Liver (tissue), 9 donors: ENCODE measurements around the gene SHOX. TPM values are rescaled to one million over a fixed set of nuclear protein-coding genes. Genes with fewer than 3 reads are reported as not detected.
"Not testable (repeated sequence)": the region's sequence is repeated elsewhere in the genome, so short reads cannot be mapped to it uniquely, and the experiment has no call there.

ENCODE experiments used
- DNase-seq: peaks from one replicate; pipeline ENCODE4 v3.0.0-alpha.2; 2017; ENCODE audit warnings: low spot score
- H3K27ac ChIP-seq, 2 donors: one replicate each; pipeline ENCODE4 v1.7.0; 2013; ENCODE audit warnings: inconsistent platforms in 2 of 2, low read length in 2 of 2, control low read depth in 1 of 2, low read depth in 1 of 2, mild to moderate bottlenecking in 1 of 2
- H3K27me3 ChIP-seq, 4 donors: one replicate each; pipeline versions ENCODE4 v1.6.1 to v1.7.0; 2013; ENCODE audit warnings: low read length in 3 of 4, inconsistent platforms in 1 of 4, mild to moderate bottlenecking in 1 of 4, moderate library complexity in 1 of 4; ENCODE audit not compliant: control insufficient read depth in 4 of 4, insufficient read depth in 4 of 4
- H3K36me3 ChIP-seq, 4 donors: one replicate each; pipeline versions ENCODE4 v1.6.1 to v1.7.0; 2013; ENCODE audit warnings: low read length in 3 of 4, mild to moderate bottlenecking in 3 of 4, low read depth in 1 of 4, moderate library complexity in 1 of 4; ENCODE audit not compliant: control insufficient read depth in 4 of 4, insufficient read depth in 3 of 4
- H3K4me1 ChIP-seq, 4 donors: one replicate each; pipeline versions ENCODE4 v1.6.1 to v1.7.0; 2013; ENCODE audit warnings: low read length in 3 of 4, mild to moderate bottlenecking in 3 of 4, moderate library complexity in 1 of 4; ENCODE audit not compliant: control insufficient read depth in 4 of 4, insufficient read depth in 4 of 4
- H3K4me3 ChIP-seq, 3 donors: one replicate each; pipeline versions ENCODE4 v1.6.1 to v1.7.0; 2013; ENCODE audit warnings: low read length in 3 of 3, control low read depth in 1 of 3, low read depth in 1 of 3, mild to moderate bottlenecking in 1 of 3
- H3K9ac ChIP-seq, 2 donors: one replicate each; pipeline ENCODE4 v1.7.0; 2013; ENCODE audit warnings: low read length in 2 of 2, mild to moderate bottlenecking in 2 of 2, moderate library complexity in 2 of 2, control low read depth in 1 of 2, low read depth in 1 of 2
- H3K9me3 ChIP-seq, 4 donors: one replicate each; pipeline versions ENCODE4 v1.6.1 to v1.7.0; 2013; ENCODE audit warnings: low read length in 3 of 4; ENCODE audit not compliant: control insufficient read depth in 4 of 4
- CTCF ChIP-seq: fragments of 150-350 bp; IDR thresholded peaks from 2 replicates; pipeline ENCODE4 v1.5.1; 2017; ENCODE audit warnings: improper control_type of control experiment, low read depth, low read length; ENCODE audit not compliant: missing input control
- EGR1 ChIP-seq, 2 donors: IDR thresholded peaks; 2 replicates each; pipeline ENCODE4 v1.6.1; 2016 to 2018; ENCODE audit warnings: antibody characterized with exemption in 2 of 2, low read depth in 2 of 2
- FOXA1 ChIP-seq: IDR thresholded peaks from 2 replicates; pipeline ENCODE4 v1.6.1; 2016; ENCODE audit warnings: antibody characterized with exemption
- FOXA2 ChIP-seq: IDR thresholded peaks from 2 replicates; pipeline ENCODE4 v1.6.1; 2016; ENCODE audit warnings: antibody characterized with exemption
- HNF4A ChIP-seq, 2 donors: conservative IDR thresholded peaks; 2 replicates each; pipeline ENCODE4 v1.6.1; 2016; ENCODE audit warnings: antibody characterized with exemption in 2 of 2, mild to moderate bottlenecking in 2 of 2
- JUND ChIP-seq, 2 donors: IDR thresholded peaks; 2 replicates each; pipeline ENCODE4 v1.6.1; 2016; ENCODE audit warnings: antibody characterized with exemption in 2 of 2
- NR2F2 ChIP-seq: IDR thresholded peaks from 2 replicates; pipeline ENCODE4 v1.6.1; 2016; ENCODE audit warnings: antibody characterized with exemption
- REST ChIP-seq: IDR thresholded peaks from 2 replicates; pipeline ENCODE4 v1.6.1; 2016; ENCODE audit warnings: antibody characterized with exemption, mild to moderate bottlenecking
- RXRA ChIP-seq, 2 donors: IDR thresholded peaks; 2 replicates each; pipeline ENCODE4 v1.6.1; 2017 to 2018; ENCODE audit warnings: antibody characterized with exemption in 2 of 2, mild to moderate bottlenecking in 1 of 2
- ZBTB33 ChIP-seq: IDR thresholded peaks from 2 replicates; pipeline ENCODE4 v1.6.1; 2016; ENCODE audit warnings: antibody characterized with exemption
- WGBS: extraction: QIAGEN DNeasy Blood & Tissue Kit; methylation state at CpG from one replicate; pipeline ENCODE4 v1.1.7; 2013; 5-methylcytosine and 5-hydroxymethylcytosine counted together
- polyA plus RNA-seq, 2 donors: library from polyadenylated mRNA; stranded (reverse) in 1 of 2; unstranded in 1 of 2; fragments of 200-250 nt in 1 of 2; fragments of >200 nt in 1 of 2; fragmentation: Nextera tagmentation in 1 of 2; extraction: Ambion mirVana in 1 of 2; gene quantifications; one replicate each; pipeline versions ENCODE4 v1.2.1 to v1.2.3, GENCODE V29; 2013 to 2015
- total RNA-seq, 2 donors: library from RNA; depleted of rRNA; stranded (reverse); fragments of >200 nt; gene quantifications; one replicate each; pipeline ENCODE4 v1.2.3, GENCODE V29; 2014
- donor health status: healthy.
- donor health status: healthy.
- donor health status: healthy.
- donor health status: healthy.
- donor health status: healthy.

Gene SHOX
- total and polyA plus RNA-seq, 4 donors = not detected

- Histone ChIP-seq H3K27me3 (peaks cover 0 to 15% (median 2%) of the 10 kb centered on the region in 4 donors), H3K36me3 (no peaks in the 10 kb centered on the region), H3K9ac (no peak overlapping the region), H3K9me3 (no peaks in the 10 kb centered on the region), H3K27ac (no peak overlapping the region), H3K4me3 (no peak overlapping the region), H3K4me1 (peaks cover 0 to 7% (median 0%) of the 10 kb centered on the region in 4 donors)
- TF ChIP-seq JUND (IDR thresholded peaks at IDR 0.05) (no peak), RXRA (IDR thresholded peaks at IDR 0.05) (no peak), REST (no peak), CTCF (no peak), HNF4A (conservative IDR thresholded peaks at IDR 0.05) (no peak)
- DNase-seq = no peak
- 6% methylated on average over 48 of the region's 48 CpGs for WGBS
These were observed 10.6 kb upstream of the SHOX start for GRCh38 chrX:619812-620531.

- WGBS = 15% methylated on average over 11 of the region's 11 CpGs
- no peaks in the 10 kb centered on the region for H3K36me3 ChIP-seq
- DNase-seq = no peak
- H3K4me1 ChIP-seq = peaks cover 0 to 7% (median 0%) of the 10 kb centered on the region in 4 donors
- H3K27ac ChIP-seq = no peak overlapping the region
- H3K27me3 ChIP-seq = peaks cover 0 to 15% (median 6%) of the 10 kb centered on the region in 4 donors
- TF ChIP-seq FOXA1 (no peak), NR2F2 (no peak), ZBTB33 (no peak), EGR1 (IDR thresholded peaks at IDR 0.05; ENCODE audit: low read depth in 2 of 2) (no peak), FOXA2 (no peak)
- H3K9me3 ChIP-seq = no peaks in the 10 kb centered on the region
- H3K4me3 ChIP-seq = no peak overlapping the region
- H3K9ac ChIP-seq = no peak overlapping the region
These were observed 8.7 kb upstream of the SHOX start for GRCh38 chrX:621705-622503.

GRCh38 chrX:622802-623201 is 7.8 kb upstream of the SHOX start:
- WGBS = 35% methylated on average over 3 of the region's 3 CpGs
- H3K27ac ChIP-seq, DNase-seq, H3K9me3 ChIP-seq, H3K4me1 ChIP-seq, H3K9ac ChIP-seq, H3K36me3 ChIP-seq, H3K4me3 ChIP-seq: not testable (repeated sequence)
- peaks cover 0 to 15% (median 8%) of the 10 kb centered on the region in 4 donors for H3K27me3 ChIP-seq
